GM18511 (cell line): ENCODE data around the gene CCDC191.

ENCODE experiments used
- ATAC-seq: cut with Tn5 transposase; IDR thresholded peaks from one replicate; pipeline ENCODE4 v1.9.1; 2021; ENCODE audit warnings: mild to moderate bottlenecking, moderate library complexity; ENCODE audit not compliant: unreplicated experiment

Gene CCDC191, protein sequence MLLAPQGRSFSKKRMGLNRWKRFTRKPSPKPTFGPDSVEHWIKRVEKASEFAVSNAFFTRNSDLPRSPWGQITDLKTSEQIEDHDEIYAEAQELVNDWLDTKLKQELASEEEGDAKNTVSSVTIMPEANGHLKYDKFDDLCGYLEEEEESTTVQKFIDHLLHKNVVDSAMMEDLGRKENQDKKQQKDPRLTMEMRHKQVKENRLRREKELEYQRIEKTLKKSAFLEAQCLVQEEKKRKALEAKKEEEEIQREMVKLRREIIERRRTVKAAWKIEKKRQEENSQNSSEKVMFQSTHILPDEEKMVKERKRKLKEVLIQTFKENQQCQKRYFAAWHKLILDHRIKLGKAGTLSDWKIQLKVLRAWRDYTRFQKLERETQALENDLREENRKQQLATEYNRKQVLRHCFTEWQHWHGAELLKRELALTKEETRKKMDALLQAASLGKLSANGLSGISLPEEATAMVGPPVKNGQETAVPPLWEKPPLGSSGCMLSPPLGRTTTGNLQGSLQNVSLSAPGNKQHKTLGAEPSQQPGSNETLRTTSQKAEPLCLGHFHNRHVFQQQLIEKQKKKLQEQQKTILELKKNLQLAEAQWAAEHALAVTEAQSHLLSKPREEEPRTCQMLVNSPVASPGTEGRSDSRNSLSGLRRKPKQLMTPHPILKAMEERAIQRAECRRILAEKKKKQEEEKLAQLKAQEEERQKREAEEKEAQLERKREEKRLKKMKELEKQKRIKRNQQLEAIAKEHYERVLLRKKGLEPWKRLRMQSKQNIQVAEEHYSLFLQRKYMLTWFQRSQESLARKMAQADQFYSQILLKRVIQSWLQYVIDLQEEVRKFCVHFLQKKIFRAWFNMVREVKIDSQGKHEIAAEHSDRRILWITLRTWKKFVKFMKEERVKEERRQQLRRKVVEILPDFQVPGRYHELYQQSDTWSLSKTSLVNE

GRCh38 chr3:114056130-114057010 is at the start of gene CCDC191, which contains the start of gene QTRT2:
Gene CCDC191, minus strand, starts transcription at chr3:114056526. Its CDS starts 60 bp downstream, at chr3:114056466.
Gene QTRT2, plus strand, starts transcription at chr3:114056737. Its CDS starts 8,521 bp downstream, at chr3:114065258.
- peak; percentile 98 for ATAC-seq

DNA sequence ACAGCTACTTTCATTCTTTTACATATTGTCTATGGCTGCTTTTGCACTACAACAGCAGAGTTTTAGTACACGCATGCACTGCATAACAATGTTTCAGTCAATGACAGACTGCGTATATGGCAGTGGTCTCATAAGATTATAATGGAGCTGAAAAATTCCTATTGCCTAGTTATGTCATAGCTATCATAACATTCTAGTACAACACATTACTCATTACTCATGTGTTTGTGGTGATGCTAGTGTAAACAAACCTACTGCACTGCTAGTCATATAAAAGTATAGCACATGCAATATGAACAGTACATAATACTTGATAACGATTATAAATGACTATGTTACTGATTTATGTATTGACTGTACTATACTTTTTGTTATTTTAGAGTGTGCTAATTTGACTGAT is 48.1 kb upstream of the CCDC191 start:
- no peak for ATAC-seq

DNA sequence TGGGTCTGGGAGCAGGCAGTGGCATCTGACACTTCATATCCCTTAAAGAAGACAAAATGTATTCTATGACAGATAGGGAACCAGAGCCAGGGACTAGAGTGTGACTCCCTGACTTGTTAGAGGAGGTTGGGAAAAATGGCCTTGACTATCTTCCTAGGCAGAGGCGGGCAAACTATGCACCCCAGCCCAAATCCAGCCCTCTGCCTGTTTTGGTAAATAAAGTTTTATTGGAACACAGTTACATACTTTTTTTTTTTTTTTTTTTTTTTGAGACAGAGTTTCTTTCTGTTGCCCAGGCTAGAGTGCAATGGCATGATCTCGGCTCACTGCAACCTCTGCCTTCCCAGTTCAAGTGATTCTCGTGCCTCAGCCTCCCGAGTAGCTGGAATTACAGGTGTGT is 47.5 kb upstream of the CCDC191 start:
- no peak for ATAC-seq

DNA sequence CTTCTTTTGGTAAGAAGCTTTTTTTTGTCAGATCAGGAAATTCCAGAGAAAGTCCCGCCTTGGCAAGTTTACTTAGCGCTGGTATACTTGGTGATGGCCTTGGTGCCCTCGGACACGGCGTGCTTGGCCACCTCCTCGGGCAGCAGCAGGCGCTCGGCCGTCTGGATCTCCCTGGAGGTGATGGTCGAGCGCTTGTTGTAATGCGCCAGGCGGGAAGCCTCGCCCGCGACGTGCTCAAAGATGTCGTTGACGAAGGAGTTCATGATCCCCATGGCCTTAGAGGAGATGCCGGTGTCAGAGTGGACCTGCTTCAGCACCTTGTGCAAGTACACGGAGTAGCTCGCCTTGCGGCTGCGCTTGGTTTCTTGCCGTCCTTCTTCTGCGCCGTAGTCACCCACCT is 46.9 kb upstream of the CCDC191 start:
- no peak for ATAC-seq

DNA sequence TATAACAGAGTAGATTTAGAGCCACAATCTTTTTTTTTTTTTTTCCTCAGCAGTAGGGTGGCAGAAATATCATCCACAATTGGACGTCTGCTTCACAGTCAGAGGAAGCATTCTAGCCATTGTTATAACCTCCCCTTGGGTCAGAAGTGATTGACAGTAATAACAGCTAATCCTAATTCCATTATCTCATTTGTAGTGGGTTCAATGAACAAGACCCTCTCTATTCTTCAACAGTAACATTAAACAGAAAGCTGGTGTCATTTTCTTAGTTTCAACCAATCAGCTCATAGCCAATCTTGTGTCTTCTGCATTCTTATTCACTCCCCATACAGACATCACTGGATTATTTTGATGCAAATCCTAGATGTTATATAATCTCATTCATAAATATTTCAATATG is 44.8 kb upstream of the CCDC191 start:
- ATAC-seq = no peak

GRCh38 chr3:114095796-114096195 is 39.5 kb upstream of the CCDC191 start:
- no peak for ATAC-seq

DNA sequence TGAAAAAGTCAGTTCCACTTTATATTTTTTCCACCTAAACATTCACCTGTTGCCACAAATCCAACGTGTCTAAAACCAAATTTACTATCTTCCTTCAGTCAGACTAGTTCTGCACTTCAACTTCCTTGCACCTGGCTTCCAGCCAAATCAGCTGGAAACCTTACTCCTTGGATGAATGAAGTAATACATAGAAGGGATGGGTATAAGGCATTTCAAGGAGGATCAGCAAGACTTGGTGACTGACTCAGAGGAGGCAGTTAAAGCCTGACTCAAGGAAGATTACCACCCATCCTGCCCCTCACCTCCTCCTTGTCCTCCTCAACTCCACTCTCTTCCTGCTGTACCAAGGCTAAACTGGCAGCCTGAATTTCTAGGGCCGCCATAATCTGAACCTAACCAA is 37.3 kb upstream of the CCDC191 start:
- ATAC-seq = no peak

GRCh38 chr3:114093016-114093380 is 36.7 kb upstream of the CCDC191 start:
- no peak for ATAC-seq

GRCh38 chr3:114092151-114093015 is 36.1 kb upstream of the CCDC191 start:
- no peak for ATAC-seq

GRCh38 chr3:114089675-114090074 is 33.3 kb upstream of the CCDC191 start:
- ATAC-seq = no peak

DNA sequence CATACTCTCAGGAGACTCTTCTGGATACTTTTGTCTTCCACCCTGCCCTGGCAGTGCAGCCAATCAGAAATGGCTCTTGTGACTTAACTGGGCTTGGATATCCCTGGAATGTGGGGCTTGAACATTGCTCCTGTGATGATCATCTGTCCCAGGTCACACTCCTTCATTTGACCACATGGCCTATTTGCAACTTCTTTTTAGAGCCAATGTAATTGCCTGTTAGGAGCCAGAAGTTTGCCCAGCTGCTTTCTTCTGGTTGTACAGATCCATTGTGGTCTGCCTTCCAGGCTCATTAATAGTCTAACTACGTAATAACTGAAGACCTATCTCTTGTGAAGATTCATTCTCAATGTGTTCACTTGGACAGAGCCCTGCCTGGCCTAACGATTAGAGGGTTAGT is 30.0 kb upstream of the CCDC191 start:
- ATAC-seq = no peak

- no peak for ATAC-seq
Measured at GRCh38 chr3:114083112-114083511, 26.8 kb upstream of the CCDC191 start.

DNA sequence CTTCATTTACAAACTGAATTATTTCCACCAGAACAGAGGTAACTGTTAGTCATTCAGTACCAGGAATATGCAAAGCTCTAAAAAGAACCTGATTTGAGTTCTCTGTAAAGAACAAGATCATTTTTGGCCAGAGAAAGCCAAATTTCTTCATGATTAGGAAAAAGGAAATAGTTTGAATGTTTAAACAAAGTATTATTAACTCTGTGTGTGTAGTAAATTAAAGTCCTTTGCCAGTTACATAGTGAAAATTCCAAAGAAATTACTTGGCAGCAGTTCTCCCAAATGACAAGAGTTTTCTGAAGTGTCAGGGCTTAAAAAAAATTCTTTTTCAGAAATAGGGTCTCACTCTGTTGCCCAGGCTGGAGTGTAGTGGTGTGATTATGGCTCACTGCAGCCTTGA is 24.7 kb upstream of the CCDC191 start:
- ATAC-seq = no peak

GRCh38 chr3:114080201-114080600 is 23.9 kb upstream of the CCDC191 start:
- ATAC-seq = no peak

DNA sequence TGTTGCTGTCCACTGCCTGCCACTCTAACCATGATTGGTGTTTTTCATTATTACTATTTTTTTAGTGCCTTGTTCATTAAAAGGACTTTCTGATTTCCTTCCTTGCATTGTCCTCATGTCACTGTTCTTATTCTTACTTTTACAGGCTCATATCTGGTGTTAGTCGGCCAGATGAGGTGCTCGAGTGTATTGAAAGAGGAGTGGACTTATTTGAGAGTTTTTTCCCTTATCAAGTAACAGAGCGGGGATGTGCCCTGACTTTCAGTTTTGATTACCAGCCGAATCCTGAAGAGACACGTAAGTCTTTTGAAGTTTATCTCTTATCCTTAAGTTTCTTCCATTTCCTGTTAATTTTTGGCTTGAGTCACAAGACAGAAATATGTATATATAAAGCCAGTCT is 23.4 kb upstream of the CCDC191 start:
- ATAC-seq = no peak

DNA sequence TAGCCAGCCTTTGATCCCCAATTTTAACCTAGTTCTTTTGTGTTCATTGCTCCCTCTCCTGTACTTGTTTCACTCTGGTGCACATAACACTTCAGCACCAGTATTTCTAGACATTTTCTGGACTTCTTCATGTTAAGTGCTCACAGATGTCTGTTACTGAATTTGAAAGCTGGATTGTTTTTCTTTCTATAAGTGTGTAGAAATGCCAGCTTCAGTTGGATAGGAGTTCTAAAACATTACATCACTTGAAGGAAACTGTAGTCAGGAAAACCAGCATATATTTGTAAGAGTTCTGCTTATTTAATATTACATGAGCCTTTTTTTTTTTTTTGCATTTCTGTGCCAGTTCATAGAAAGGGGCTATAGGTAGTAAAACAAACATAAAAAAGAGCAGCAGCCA is 21.8 kb upstream of the CCDC191 start:
- no peak for ATAC-seq

- ATAC-seq = no peak
Measured at GRCh38 chr3:114076711-114077110, 20.4 kb upstream of the CCDC191 start.

DNA sequence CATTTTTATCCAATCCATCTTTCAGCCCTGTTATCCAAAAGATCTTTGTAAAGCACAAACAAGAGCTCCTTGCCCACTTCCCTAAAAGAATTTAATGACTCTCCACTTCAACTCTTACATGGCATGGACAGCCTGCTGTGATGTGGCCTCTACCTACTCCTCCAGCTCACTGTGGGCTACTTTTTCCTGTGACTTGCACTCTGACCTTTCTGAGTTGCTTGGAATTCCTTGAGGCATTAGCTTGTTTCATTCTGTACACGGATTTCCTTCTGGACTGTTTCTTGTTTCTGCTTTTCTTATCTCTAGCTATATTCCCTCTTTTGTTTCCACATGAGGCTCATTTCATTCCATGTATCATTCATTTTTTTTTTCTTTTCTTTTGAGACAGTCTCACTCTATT is 15.5 kb upstream of the CCDC191 start:
- no peak for ATAC-seq

DNA sequence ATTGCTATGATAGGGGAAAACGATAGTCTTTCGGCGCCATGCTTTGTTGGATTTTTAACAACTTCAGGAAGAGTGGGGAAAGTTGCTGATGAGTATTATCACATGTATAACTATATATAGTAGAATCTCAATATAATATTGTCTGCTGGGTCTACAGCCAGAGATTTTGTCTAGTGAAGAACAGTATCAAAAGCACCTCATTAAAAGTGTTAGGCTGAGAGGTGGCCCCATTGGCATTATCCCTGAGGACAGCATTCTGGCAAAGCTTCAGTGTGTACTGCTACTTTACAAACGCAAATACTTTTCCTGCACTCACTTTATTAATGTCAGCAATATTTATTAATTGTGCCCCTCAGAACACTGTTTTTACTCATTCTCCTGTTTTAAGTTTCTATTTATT is 12.0 kb upstream of the CCDC191 start:
- no peak for ATAC-seq

DNA sequence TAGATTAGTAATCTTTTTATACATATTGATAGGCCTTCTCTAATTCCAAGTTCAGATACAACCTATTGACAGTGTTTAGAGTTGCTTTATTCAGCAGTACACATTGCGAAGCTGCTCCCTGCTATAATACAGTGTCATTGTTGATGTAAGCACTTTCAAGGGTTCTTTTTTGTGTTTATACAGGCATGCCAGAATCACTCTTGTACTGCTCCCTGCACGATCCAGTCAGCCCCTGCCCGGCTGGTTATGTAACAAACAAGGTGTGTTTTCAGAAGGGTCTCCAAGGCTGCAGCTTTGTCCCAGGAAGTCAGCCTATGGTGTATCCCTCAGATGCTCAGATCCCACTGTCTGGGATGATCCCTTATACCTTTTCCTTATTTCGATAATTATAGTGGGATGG is 11.5 kb upstream of the CCDC191 start:
- no peak for ATAC-seq
